ENCODE results near the gene CRACDL.

The CRACDL gene, protein sequence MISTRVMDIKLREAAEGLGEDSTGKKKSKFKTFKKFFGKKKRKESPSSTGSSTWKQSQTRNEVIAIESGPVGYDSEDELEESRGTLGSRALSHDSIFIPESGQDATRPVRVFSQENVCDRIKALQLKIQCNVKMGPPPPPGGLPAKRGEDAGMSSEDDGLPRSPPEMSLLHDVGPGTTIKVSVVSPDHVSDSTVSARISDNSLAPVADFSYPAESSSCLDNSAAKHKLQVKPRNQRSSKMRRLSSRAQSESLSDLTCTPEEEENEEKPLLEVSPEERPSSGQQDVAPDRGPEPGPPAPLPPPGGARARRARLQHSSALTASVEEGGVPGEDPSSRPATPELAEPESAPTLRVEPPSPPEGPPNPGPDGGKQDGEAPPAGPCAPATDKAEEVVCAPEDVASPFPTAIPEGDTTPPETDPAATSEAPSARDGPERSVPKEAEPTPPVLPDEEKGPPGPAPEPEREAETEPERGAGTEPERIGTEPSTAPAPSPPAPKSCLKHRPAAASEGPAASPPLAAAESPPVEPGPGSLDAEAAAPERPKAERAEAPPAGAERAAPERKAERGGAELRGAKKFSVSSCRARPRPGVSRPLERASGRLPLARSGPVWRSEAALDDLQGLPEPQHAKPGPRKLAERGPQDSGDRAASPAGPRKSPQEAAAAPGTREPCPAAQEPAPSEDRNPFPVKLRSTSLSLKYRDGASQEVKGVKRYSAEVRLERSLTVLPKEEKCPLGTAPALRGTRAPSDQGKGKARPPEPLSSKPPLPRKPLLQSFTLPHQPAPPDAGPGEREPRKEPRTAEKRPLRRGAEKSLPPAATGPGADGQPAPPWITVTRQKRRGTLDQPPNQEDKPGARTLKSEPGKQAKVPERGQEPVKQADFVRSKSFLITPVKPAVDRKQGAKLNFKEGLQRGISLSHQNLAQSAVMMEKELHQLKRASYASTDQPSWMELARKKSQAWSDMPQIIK

DNA sequence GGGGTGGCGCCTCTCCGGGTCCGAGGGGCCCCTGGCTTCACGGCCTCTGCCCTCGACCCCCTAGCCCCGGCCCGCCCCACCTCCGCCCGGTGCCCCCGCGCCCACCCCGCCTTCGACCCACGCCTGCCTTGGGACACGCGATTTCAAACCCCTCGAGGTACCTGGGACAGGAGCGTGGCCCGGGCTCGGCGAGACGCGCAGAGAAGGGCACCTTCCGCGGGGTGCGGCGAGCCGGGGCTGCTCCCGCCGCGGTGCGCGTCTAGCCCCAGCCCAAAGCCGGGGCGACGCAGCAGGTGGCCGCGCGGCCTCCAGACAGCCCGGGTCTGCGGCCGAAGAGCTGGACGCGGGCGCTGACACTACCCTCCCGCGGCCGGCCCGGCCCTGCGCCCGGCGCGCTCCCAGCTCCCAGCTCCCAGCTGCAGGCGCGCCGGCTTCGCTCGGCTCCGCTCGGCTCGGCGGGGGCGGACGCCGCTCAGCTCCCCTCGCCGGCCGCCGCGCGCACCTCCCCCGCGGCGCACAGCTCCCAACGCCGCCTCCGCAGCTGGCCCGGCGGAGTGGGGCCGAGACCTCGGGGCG, at the start of gene CRACDL:
Gene CRACDL, minus strand, starts transcription at position 449 of the 576 bp plus-strand sequence. CDS start 89,425 bp downstream, outside the sequence.
- H3K9me3 ChIP-seq (ENCODE audit: control insufficient read depth, insufficient read depth, low read length), result no peaks in the 10 kb centered on the region
- no peak within 1 kb of the TSS for H3K9ac ChIP-seq (ENCODE audit: low read depth, low read length)
- no peaks in the 10 kb centered on the region for H3K4me1 ChIP-seq (ENCODE audit: control insufficient read depth, insufficient read depth, low read length)
- H3K4me3 ChIP-seq (ENCODE audit: low read depth, low read length), result peak within 1 kb of the TSS; percentile 61
- H3K27me3 ChIP-seq (ENCODE audit: control insufficient read depth, insufficient read depth, low read length), result peaks cover 61% of the 10 kb centered on the region
- H3K36me3 ChIP-seq (ENCODE audit: control insufficient read depth, insufficient read depth, low read length), result no peaks in the 10 kb centered on the region

DNA sequence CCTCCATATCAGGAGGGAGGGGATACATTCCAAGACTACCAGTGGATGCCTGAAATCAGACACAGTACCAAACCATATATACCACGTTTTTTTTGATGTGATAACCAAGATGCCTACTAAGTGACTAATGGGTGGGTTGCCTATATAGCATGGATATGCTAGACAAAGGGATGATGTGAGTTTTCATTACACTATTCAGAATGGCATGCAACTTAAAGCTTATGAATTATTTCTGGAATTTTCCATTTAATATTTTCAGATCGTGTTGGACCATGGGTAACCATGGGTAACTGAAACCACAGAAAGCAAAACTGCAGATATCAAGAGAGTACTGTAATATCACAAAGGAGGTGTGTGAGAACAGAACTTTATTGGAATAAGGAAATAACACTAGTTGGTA, 39.6 kb upstream of the CRACDL start:
- Histone ChIP-seq H3K9ac (ENCODE audit: low read depth, low read length) (no peak overlapping the region), H3K36me3 (ENCODE audit: control insufficient read depth, insufficient read depth, low read length) (no peaks in the 10 kb centered on the region), H3K9me3 (ENCODE audit: control insufficient read depth, insufficient read depth, low read length) (peaks cover 3% of the 10 kb centered on the region), H3K4me1 (ENCODE audit: control insufficient read depth, insufficient read depth, low read length) (no peaks in the 10 kb centered on the region), H3K4me3 (ENCODE audit: low read depth, low read length) (no peak overlapping the region), H3K27me3 (ENCODE audit: control insufficient read depth, insufficient read depth, low read length) (no peaks in the 10 kb centered on the region)

DNA sequence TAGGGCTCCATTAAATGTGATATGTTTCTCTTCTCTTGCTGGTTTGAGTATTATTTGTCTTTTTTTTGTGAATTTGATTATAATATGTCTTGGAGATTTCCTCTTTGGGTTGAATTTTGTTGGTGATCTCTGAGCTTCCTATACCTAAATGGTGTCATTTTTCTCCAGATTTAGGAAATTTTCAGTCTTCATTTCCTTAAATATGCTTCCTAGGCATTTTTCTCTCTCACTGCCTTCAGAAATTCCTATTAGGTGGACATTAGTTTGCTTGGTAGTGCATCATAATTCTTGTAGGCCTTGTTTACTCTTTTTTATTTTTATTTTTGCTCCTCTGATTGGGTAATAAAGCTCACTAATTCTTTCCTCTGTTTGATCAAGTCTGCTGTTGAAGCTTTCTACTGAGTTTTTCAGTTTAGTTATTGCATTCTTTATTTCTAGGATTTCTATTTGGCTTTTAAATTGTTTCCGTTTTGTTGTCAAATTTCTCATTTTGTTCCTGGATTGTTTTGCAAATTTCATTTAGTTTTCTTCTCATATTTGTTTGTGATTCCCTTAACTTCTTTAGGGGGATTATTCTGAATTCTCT, 36.6 kb upstream of the CRACDL start:
- no peaks in the 10 kb centered on the region for H3K36me3 ChIP-seq (ENCODE audit: control insufficient read depth, insufficient read depth, low read length)
- H3K4me3 ChIP-seq (ENCODE audit: low read depth, low read length), result no peak overlapping the region
- H3K9ac ChIP-seq (ENCODE audit: low read depth, low read length), result no peak overlapping the region
- H3K4me1 ChIP-seq (ENCODE audit: control insufficient read depth, insufficient read depth, low read length), result no peaks in the 10 kb centered on the region
- peaks cover under 1% of the 10 kb centered on the region for H3K9me3 ChIP-seq (ENCODE audit: control insufficient read depth, insufficient read depth, low read length)
- no peaks in the 10 kb centered on the region for H3K27me3 ChIP-seq (ENCODE audit: control insufficient read depth, insufficient read depth, low read length)

DNA sequence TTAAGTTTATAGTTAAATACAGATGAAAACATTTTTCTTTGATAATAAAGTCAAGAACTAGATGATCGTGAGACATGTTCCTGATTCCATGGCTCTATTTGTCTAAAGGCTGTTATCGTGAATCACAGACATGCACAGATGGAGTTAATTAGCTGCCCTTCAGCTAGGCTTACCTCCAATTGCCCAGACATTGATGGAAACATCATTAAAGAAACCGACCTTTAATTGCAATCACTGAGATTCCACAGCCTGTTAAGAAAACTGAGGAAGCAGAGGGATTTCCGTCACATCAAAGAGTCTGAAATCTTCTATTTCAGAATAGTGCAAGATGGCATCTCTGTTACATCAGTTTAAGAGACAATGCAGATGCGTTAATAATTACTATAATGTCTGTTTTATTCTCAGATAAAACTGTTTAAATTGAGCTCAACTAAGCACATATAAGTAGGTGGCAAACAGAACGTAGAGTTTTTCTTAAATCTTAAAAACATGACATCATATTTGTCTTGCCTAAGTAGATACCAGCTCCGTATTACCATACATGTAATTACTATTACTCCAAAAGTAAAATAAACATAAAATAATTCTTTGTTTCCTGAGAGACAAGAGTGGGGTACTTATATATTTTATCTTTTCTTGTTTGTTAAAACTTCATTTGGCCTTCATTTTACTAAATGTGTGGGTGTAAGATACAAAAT, 23.9 kb upstream of the CRACDL start:
- no peaks in the 10 kb centered on the region for H3K4me1 ChIP-seq (ENCODE audit: control insufficient read depth, insufficient read depth, low read length)
- H3K4me3 ChIP-seq (ENCODE audit: low read depth, low read length), result no peak overlapping the region
- no peaks in the 10 kb centered on the region for H3K9me3 ChIP-seq (ENCODE audit: control insufficient read depth, insufficient read depth, low read length)
- H3K9ac ChIP-seq (ENCODE audit: low read depth, low read length), result no peak overlapping the region
- no peaks in the 10 kb centered on the region for H3K27me3 ChIP-seq (ENCODE audit: control insufficient read depth, insufficient read depth, low read length)
- H3K36me3 ChIP-seq (ENCODE audit: control insufficient read depth, insufficient read depth, low read length), result no peaks in the 10 kb centered on the region

DNA sequence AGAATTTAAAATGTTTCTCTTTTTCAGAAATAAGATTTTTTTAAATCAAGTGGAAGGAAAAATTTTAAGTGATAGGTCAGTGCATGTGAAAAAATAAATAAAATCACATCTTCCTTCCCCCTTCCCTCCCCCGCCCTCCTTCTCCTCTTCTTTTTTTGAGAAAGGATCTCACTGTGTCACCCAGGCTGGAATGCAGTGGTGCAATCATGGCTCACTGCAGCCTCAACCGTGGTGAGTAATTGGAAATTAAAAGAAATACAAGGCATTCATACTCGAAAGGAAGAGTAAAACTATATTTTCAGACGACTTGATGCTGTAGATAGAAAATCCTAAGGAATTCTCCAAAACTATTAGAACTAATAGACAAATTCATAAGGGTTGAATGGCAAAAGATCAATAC, 16.9 kb upstream of the CRACDL start:
- no peaks in the 10 kb centered on the region for H3K4me1 ChIP-seq (ENCODE audit: control insufficient read depth, insufficient read depth, low read length)
- H3K9ac ChIP-seq (ENCODE audit: low read depth, low read length), result no peak overlapping the region
- no peaks in the 10 kb centered on the region for H3K9me3 ChIP-seq (ENCODE audit: control insufficient read depth, insufficient read depth, low read length)
- H3K27me3 ChIP-seq (ENCODE audit: control insufficient read depth, insufficient read depth, low read length), result no peaks in the 10 kb centered on the region
- no peaks in the 10 kb centered on the region for H3K36me3 ChIP-seq (ENCODE audit: control insufficient read depth, insufficient read depth, low read length)
- no peak overlapping the region for H3K4me3 ChIP-seq (ENCODE audit: low read depth, low read length)

DNA sequence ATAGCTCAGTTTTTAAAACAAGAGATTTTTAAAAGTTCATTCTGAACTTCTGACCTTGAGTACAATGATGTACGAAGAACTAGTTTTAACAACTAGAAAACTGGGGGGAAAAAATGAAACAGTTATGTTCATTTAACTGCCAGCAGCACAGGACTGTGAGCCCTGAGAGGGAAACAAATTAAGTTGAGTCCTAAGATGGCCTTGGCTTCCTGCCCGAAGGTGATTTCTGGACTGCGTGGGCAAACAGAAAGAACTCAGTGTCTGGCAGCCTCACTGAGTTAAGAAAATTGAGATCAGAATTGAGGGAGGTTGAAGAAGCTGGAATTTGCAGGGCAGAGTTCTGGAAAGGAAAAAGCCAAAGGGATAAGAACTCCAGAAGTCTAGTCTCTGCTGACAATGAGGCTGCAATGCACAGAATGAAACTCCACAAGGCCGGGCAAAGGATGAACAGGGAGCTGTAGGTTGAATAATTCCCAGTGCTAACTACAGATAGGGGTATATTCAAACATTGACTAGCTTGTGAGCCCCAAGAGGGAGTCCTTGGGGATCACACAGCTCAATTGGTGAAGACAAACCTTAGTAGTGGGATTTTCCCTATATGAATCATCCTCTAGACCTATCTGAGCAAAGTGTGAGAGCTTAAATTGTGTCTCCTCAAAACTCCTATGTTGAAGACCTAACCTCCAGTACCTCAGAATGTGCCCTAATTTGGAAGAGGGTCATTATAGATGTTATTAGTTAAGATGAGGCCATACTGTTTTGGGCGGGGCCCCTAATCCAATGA, 13.1 kb upstream of the CRACDL start:
- H3K9ac ChIP-seq (ENCODE audit: low read depth, low read length), result no peak overlapping the region
- H3K4me1 ChIP-seq (ENCODE audit: control insufficient read depth, insufficient read depth, low read length), result no peaks in the 10 kb centered on the region
- H3K9me3 ChIP-seq (ENCODE audit: control insufficient read depth, insufficient read depth, low read length), result no peaks in the 10 kb centered on the region
- no peaks in the 10 kb centered on the region for H3K27me3 ChIP-seq (ENCODE audit: control insufficient read depth, insufficient read depth, low read length)
- no peaks in the 10 kb centered on the region for H3K36me3 ChIP-seq (ENCODE audit: control insufficient read depth, insufficient read depth, low read length)
- H3K4me3 ChIP-seq (ENCODE audit: low read depth, low read length), result no peak overlapping the region

DNA sequence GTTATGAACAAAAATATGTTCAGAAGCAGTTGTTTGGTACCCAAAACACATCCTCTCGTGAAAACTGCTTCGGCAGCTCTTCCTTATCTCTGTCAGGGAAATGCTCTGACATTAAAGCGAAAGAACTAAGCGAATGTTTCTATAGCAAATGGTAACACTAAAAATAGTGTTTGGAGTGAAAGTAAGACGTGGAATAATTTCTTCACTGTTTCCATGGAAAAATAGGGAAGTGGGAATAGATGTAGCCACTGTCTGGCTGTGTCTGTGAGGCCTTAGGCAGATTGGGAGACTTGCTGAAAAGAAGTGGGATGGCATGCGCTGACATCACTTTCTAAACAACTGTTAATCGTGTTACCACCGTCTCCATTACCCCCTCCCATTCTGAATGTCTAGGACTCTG, 11.5 kb upstream of the CRACDL start:
- Histone ChIP-seq H3K4me1 (ENCODE audit: control insufficient read depth, insufficient read depth, low read length) (no peaks in the 10 kb centered on the region), H3K9me3 (ENCODE audit: control insufficient read depth, insufficient read depth, low read length) (no peaks in the 10 kb centered on the region), H3K36me3 (ENCODE audit: control insufficient read depth, insufficient read depth, low read length) (no peaks in the 10 kb centered on the region), H3K9ac (ENCODE audit: low read depth, low read length) (no peak overlapping the region), H3K4me3 (ENCODE audit: low read depth, low read length) (no peak overlapping the region), H3K27me3 (ENCODE audit: control insufficient read depth, insufficient read depth, low read length) (no peaks in the 10 kb centered on the region)

DNA sequence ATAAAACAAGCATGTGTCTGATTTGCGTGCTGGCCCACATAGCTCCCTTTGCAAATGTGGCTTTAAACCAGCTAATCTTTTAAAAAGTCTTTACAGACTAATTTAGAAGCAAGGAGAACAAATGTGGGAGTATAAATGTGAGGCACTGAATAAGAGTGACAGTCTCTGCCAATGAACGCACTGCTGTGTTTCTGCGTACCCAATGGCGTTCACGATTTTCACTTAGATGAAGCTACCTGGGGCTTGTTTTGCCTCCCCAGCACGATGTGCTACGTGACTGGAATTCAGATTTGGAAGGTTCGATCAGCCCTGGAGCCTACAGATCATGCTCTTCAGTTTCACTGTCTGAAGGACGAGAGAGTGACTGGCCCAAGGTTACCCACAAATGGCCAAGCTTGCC, 10.8 kb upstream of the CRACDL start:
- no peaks in the 10 kb centered on the region for H3K9me3 ChIP-seq (ENCODE audit: control insufficient read depth, insufficient read depth, low read length)

DNA sequence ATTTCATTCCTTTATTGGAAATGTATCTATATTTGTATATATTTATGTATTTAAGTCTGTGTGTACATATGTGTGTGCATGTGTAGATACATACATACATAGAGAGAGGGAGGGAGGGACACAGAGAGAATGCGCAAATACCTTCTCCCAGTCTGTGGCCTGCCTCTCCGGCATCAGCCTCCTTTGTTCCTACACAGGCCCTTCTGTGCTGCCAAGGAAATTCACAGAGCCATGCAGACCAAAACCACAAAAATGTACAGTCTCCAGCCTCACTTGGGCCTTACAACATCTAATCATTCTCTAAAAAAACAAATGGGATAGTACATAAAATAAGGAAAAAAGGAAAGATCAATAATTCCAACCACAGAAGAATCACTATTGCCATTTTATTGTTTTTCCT, 8.8 kb upstream of the CRACDL start:
- no peaks in the 10 kb centered on the region for H3K4me1 ChIP-seq (ENCODE audit: control insufficient read depth, insufficient read depth, low read length)
- no peaks in the 10 kb centered on the region for H3K36me3 ChIP-seq (ENCODE audit: control insufficient read depth, insufficient read depth, low read length)
- H3K9me3 ChIP-seq (ENCODE audit: control insufficient read depth, insufficient read depth, low read length), result no peaks in the 10 kb centered on the region
- H3K27me3 ChIP-seq (ENCODE audit: control insufficient read depth, insufficient read depth, low read length), result peaks cover 3% of the 10 kb centered on the region
- H3K4me3 ChIP-seq (ENCODE audit: low read depth, low read length), result no peak overlapping the region
- no peak overlapping the region for H3K9ac ChIP-seq (ENCODE audit: low read depth, low read length)

More for the DNA sequence above, 10.8 kb upstream of the CRACDL start:
- H3K9ac ChIP-seq (ENCODE audit: low read depth, low read length), result no peak overlapping the region
- no peaks in the 10 kb centered on the region for H3K36me3 ChIP-seq (ENCODE audit: control insufficient read depth, insufficient read depth, low read length)
- no peak overlapping the region for H3K4me3 ChIP-seq (ENCODE audit: low read depth, low read length)
- H3K4me1 ChIP-seq (ENCODE audit: control insufficient read depth, insufficient read depth, low read length), result no peaks in the 10 kb centered on the region
- H3K27me3 ChIP-seq (ENCODE audit: control insufficient read depth, insufficient read depth, low read length), result no peaks in the 10 kb centered on the region

DNA sequence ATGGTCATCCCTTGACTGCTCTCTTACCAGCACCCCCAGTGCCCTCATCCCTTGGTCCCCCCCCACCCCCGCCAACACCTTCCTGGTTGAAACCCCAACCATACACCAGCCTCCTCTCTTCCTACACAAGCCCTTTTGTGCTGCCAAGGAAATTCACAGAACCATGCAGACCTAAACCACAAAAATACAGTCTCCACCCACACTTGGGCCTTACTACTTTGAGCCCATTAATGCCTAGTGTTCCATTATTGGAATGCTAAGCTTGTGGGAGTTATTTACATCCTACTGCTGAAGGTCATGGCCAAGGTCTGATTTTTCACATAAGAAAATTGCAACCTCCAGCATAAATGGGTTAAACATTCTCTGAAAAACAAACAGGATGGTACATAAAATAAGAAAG, 4.1 kb upstream of the CRACDL start:
- no peaks in the 10 kb centered on the region for H3K9me3 ChIP-seq (ENCODE audit: control insufficient read depth, insufficient read depth, low read length)
- peaks cover 42% of the 10 kb centered on the region for H3K27me3 ChIP-seq (ENCODE audit: control insufficient read depth, insufficient read depth, low read length)

More for the DNA sequence above, 4.1 kb upstream of the CRACDL start:
- Histone ChIP-seq H3K4me3 (ENCODE audit: low read depth, low read length) (no peak overlapping the region), H3K36me3 (ENCODE audit: control insufficient read depth, insufficient read depth, low read length) (no peaks in the 10 kb centered on the region), H3K9ac (ENCODE audit: low read depth, low read length) (no peak overlapping the region), H3K4me1 (ENCODE audit: control insufficient read depth, insufficient read depth, low read length) (no peaks in the 10 kb centered on the region)

All from iPS-15b (cell line).